BLaER1 (cell line): Measurements from ENCODE around the gene SLC4A7.
"Not testable (repeated sequence)": the region's sequence is repeated elsewhere in the genome, so short reads cannot be mapped to it uniquely, and the experiment has no call there.

Experiments used
- H3K27ac ChIP-seq: shearing (Covaris generic); formaldehyde crosslinking; 2 replicates; pipeline ENCODE4 v1.8.1; 2022
- H3K27me3 ChIP-seq: shearing (Covaris generic); formaldehyde crosslinking; 2 replicates; pipeline ENCODE4 v1.8.1; 2022
- H3K36me3 ChIP-seq: shearing (Covaris generic); formaldehyde crosslinking; 2 replicates; pipeline ENCODE4 v1.8.1; 2022
- H3K4me1 ChIP-seq: shearing (Covaris generic); formaldehyde crosslinking; 2 replicates; pipeline ENCODE4 v1.8.1; 2022
- H3K4me2 ChIP-seq: shearing (Covaris generic); formaldehyde crosslinking; 2 replicates; pipeline ENCODE4 v1.8.1; 2022
- H3K4me3 ChIP-seq: shearing (Covaris generic); formaldehyde crosslinking; 2 replicates; pipeline ENCODE4 v1.8.1; 2022
- H3K9ac ChIP-seq: shearing (Covaris generic); formaldehyde crosslinking; 2 replicates; pipeline ENCODE4 v1.8.1; 2022
- H3K9me3 ChIP-seq: shearing (Covaris generic); formaldehyde crosslinking; 2 replicates; pipeline ENCODE4 v1.8.1; 2022
- H4K20me1 ChIP-seq: shearing (Covaris generic); formaldehyde crosslinking; 2 replicates; pipeline ENCODE4 v1.8.1; 2022
- Cebpa-rat ChIP-seq: shearing (Covaris generic); IDR thresholded peaks from 2 replicates; pipeline ENCODE4 v1.8.1; 2022

The SLC4A7 gene

DNA sequence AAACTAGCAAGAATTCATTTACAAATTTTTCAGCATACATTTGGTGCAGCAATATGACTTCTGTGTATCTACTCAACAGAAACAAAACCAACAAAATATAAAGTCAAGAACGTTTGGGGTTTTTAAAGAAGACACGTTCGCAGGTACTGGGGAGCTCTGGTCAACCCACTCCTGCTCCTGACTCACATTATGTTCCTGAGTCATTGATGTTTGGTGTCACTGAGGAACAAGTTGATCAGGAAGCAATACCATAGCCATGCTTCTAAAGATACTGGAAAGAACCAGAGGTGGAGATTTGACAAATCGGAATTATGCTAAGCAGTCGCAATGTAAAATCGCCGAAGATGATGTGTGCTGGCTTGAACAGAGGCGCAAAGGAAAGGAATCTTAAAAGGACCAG, 22.0 kb downstream of the SLC4A7 start:
- Histone ChIP-seq H3K9me3 (peaks cover 74% of the 10 kb centered on the region), H4K20me1 (peaks cover 69% of the 10 kb centered on the region), H3K36me3 (peaks cover 84% of the 10 kb centered on the region), H3K4me2 (no peak overlapping the region), H3K27me3 (no peaks in the 10 kb centered on the region), H3K4me1 (no peaks in the 10 kb centered on the region), H3K27ac (no peak overlapping the region), H3K9ac (no peak overlapping the region), H3K4me3 (no peak overlapping the region)
- no peak for TF ChIP-seq Cebpa-rat

GRCh38 chr3:27458929-27459328, 25.3 kb downstream of the SLC4A7 start:
- H3K27me3 ChIP-seq, result no peaks in the 10 kb centered on the region
- H3K9ac ChIP-seq, result no peak overlapping the region
- TF ChIP-seq Cebpa-rat, result no peak
- peaks cover 72% of the 10 kb centered on the region for H4K20me1 ChIP-seq
- H3K9me3 ChIP-seq, result peaks cover 42% of the 10 kb centered on the region
- no peak overlapping the region for H3K4me2 ChIP-seq
- H3K4me3 ChIP-seq, result no peak overlapping the region
- H3K4me1 ChIP-seq, result 0 out of 2 replicates have a peak, but pooled peaks cover 4% of the 10 kb centered on the region
- peaks cover 66% of the 10 kb centered on the region for H3K36me3 ChIP-seq
- no peak overlapping the region for H3K27ac ChIP-seq

DNA sequence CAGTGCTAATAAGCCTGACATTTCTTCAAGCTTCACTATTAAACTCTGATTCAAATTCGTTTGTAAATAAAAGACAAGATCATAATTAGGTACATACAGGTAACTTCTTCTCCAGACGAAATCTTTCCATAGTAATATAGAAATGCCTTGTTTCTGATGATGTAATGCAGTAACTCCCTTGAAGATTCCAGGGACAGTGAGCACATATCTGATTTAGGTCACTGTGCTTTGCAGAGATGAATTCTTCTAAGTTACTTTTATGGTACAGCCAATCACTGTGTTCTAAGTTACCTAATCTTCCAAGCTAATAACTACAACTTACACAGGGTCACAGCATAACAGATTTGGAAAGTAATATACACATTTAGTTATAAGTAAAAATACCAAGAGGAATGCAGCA, 27.6 kb downstream of the SLC4A7 start:
- no peaks in the 10 kb centered on the region for H3K27me3 ChIP-seq
- H4K20me1 ChIP-seq, result peaks cover 72% of the 10 kb centered on the region
- no peak overlapping the region for H3K9ac ChIP-seq
- no peak overlapping the region for H3K27ac ChIP-seq
- H3K9me3 ChIP-seq, result peaks cover 20% of the 10 kb centered on the region
- no peak overlapping the region for H3K4me2 ChIP-seq
- peaks cover 47% of the 10 kb centered on the region for H3K36me3 ChIP-seq
- TF ChIP-seq Cebpa-rat, result no peak
- peaks cover 13% of the 10 kb centered on the region; the same call in 1 of the 2 replicates for H3K4me1 ChIP-seq
- H3K4me3 ChIP-seq, result no peak overlapping the region

- Histone ChIP-seq H3K27me3 (no peaks in the 10 kb centered on the region), H4K20me1 (peaks cover 58% of the 10 kb centered on the region), H3K9ac (no peak overlapping the region), H3K9me3 (peaks cover 6% of the 10 kb centered on the region), H3K4me3 (no peak overlapping the region), H3K27ac (no peak overlapping the region), H3K36me3 (peaks cover 31% of the 10 kb centered on the region), H3K4me1 (peaks cover 13% of the 10 kb centered on the region; the same call in 1 of the 2 replicates), H3K4me2 (no peak overlapping the region)
- no peak for TF ChIP-seq Cebpa-rat
Observed at GRCh38 chr3:27454914-27455313, 29.3 kb downstream of the SLC4A7 start.

GRCh38 chr3:27454461-27454860, 29.7 kb downstream of the SLC4A7 start:
- H3K9ac ChIP-seq, result no peak overlapping the region
- H3K27me3 ChIP-seq, result no peaks in the 10 kb centered on the region
- peaks cover 57% of the 10 kb centered on the region for H4K20me1 ChIP-seq
- H3K4me2 ChIP-seq, result no peak overlapping the region
- peaks cover 6% of the 10 kb centered on the region; the same call in 1 of the 2 replicates for H3K9me3 ChIP-seq
- no peak overlapping the region for H3K4me3 ChIP-seq
- TF ChIP-seq Cebpa-rat, result no peak
- peaks cover 35% of the 10 kb centered on the region for H3K36me3 ChIP-seq
- peaks cover 13% of the 10 kb centered on the region; the same call in 1 of the 2 replicates for H3K4me1 ChIP-seq
- H3K27ac ChIP-seq, result no peak overlapping the region

GRCh38 chr3:27452368-27453090, 31.7 kb downstream of the SLC4A7 start:
- H3K4me1 ChIP-seq, result peaks cover 13% of the 10 kb centered on the region; the same call in 1 of the 2 replicates
- no peak overlapping the region for H3K4me2 ChIP-seq
- H3K36me3 ChIP-seq, result peaks cover 36% of the 10 kb centered on the region
- no peaks in the 10 kb centered on the region for H3K9me3 ChIP-seq
- H3K27ac ChIP-seq, result no peak overlapping the region
- TF ChIP-seq Cebpa-rat, result no peak
- H3K27me3 ChIP-seq, result no peaks in the 10 kb centered on the region
- H3K9ac ChIP-seq, result no peak overlapping the region
- H3K4me3 ChIP-seq, result no peak overlapping the region
- peaks cover 42% of the 10 kb centered on the region for H4K20me1 ChIP-seq

DNA sequence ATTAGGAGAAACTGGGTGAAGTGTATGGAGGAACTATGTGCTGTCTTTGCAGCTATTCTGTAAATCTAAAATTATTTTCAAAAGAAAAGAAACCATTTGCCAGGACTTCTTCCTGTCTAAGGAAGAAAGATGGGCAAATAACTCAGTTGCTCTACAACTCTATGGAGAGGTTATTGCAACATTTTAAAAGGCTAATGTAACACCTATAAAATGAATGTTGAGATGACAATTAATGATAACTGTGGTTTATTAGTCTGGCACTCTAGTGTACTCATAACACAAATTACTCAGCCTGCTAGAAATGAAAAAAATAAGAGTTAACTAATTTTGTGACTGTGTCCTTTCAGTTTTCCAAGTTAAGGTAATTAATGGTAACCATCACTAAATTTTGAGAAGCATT, 32.3 kb downstream of the SLC4A7 start:
- no peak overlapping the region for H3K9ac ChIP-seq
- no peaks in the 10 kb centered on the region for H3K27me3 ChIP-seq
- no peak overlapping the region for H3K27ac ChIP-seq
- peaks cover 41% of the 10 kb centered on the region for H3K36me3 ChIP-seq
- no peak overlapping the region for H3K4me2 ChIP-seq
- H3K4me1 ChIP-seq, result peaks cover 13% of the 10 kb centered on the region; the same call in 1 of the 2 replicates
- H4K20me1 ChIP-seq, result peaks cover 38% of the 10 kb centered on the region
- H3K4me3 ChIP-seq, result no peak overlapping the region
- no peak for TF ChIP-seq Cebpa-rat
- no peaks in the 10 kb centered on the region for H3K9me3 ChIP-seq

DNA sequence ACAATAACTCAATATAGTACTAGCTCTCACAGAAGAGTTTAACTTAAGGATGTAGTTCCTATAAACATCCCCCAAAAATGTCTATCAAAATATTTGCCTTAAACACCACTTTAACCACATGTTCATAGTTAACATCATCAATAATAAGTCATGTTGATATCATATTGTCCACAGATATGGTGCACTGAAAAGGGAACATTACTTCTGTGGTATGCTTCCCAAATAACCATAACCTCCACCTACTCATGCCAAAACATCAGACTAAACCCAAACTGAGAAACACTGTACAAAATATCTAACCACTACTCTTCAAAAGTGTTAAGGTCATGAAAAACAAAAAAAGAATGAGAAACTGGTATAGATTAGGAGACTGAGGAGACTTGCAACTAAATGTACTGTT, 32.9 kb downstream of the SLC4A7 start:
- H3K27me3 ChIP-seq, result no peaks in the 10 kb centered on the region
- H3K4me3 ChIP-seq, result no peak overlapping the region
- no peaks in the 10 kb centered on the region for H3K9me3 ChIP-seq
- peaks cover 13% of the 10 kb centered on the region; the same call in 1 of the 2 replicates for H3K4me1 ChIP-seq
- H3K9ac ChIP-seq, result no peak overlapping the region
- peaks cover 40% of the 10 kb centered on the region for H3K36me3 ChIP-seq
- H3K4me2 ChIP-seq, result no peak overlapping the region
- TF ChIP-seq Cebpa-rat, result no peak
- peaks cover 33% of the 10 kb centered on the region for H4K20me1 ChIP-seq
- no peak overlapping the region for H3K27ac ChIP-seq

DNA sequence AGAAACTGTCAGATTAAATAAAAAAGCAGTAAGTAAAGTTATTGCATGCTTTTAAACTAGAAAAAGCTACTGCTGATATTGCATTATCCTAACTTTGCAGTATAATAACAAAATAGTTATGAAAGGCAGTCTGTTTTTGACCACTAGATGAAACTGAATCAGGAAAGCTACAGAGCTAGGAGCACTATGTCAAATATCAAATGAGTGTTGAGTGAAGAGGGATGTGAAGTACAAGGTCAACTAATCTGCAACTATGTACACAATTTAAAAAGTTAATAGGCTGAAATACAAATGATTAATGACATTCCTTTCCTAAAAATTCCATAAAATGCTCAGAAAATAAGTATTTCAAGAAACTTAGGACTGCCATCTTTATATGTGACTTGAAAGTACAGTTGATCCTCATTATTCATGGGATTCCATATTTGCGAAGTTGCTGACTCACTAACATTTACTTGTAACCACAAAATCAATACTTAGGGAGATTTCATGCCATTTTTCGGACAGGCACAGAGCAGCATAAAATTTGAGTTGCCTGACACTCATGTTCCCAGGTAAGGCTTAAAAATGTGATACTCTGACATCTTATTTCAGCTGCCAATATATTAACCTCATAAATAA, 34.5 kb downstream of the SLC4A7 start:
- Histone ChIP-seq H3K9me3 (no peaks in the 10 kb centered on the region), H3K36me3 (peaks cover 50% of the 10 kb centered on the region), H3K27me3 (no peaks in the 10 kb centered on the region), H3K4me3 (no peak overlapping the region), H3K4me2 (no peak overlapping the region), H4K20me1 (peaks cover 33% of the 10 kb centered on the region), H3K9ac (no peak overlapping the region), H3K4me1 (peaks cover 9% of the 10 kb centered on the region; the same call in 1 of the 2 replicates), H3K27ac (no peak overlapping the region)
- no peak for TF ChIP-seq Cebpa-rat

GRCh38 chr3:27442995-27443394, 41.2 kb downstream of the SLC4A7 start:
- peaks cover 94% of the 10 kb centered on the region for H3K36me3 ChIP-seq
- not testable (repeated sequence) for H3K4me2 ChIP-seq, H3K27me3 ChIP-seq

GRCh38 chr3:27438352-27438751, 45.8 kb downstream of the SLC4A7 start:
- peaks cover 48% of the 10 kb centered on the region for H3K9me3 ChIP-seq
- H3K36me3 ChIP-seq, result peaks cover 92% of the 10 kb centered on the region
- H4K20me1 ChIP-seq, H3K27me3 ChIP-seq, H3K9ac ChIP-seq, H3K4me1 ChIP-seq, H3K4me3 ChIP-seq, H3K27ac ChIP-seq, H3K4me2 ChIP-seq: not testable (repeated sequence)

More at GRCh38 chr3:27442995-27443394, 41.2 kb downstream of the SLC4A7 start:
- not testable (repeated sequence) for H3K27ac ChIP-seq, H4K20me1 ChIP-seq, H3K4me3 ChIP-seq, H3K4me1 ChIP-seq, H3K9ac ChIP-seq
- H3K9me3 ChIP-seq, result peaks cover 46% of the 10 kb centered on the region
